GM12864 (cell line): ENCODE data around the gene MORN1.

ENCODE experiments used
- DNase-seq: peaks from one replicate; pipeline ENCODE4 v3.0.0-alpha.2; 2011; ENCODE audit warnings: low read depth
- H3K4me3 ChIP-seq: 2 replicates; pipeline ENCODE4 v1.5.1; 2011; ENCODE audit warnings: mild to moderate bottlenecking, low read depth, low read length, control low read depth
- TF ChIP-seq, protein P1 (sequence below): IDR thresholded peaks from 2 replicates; pipeline ENCODE4 v1.5.1; 2011; ENCODE audit warnings: low read depth, mild to moderate bottlenecking, moderate library complexity, low read length, control low read depth, inconsistent platforms; ENCODE audit errors: missing control alignments

The MORN1 gene

GRCh38 chr1:2373551-2374251 is 17.7 kb downstream of the MORN1 start:
- no peak overlapping the region for H3K4me3 ChIP-seq
- TF ChIP-seq, protein P1, sequence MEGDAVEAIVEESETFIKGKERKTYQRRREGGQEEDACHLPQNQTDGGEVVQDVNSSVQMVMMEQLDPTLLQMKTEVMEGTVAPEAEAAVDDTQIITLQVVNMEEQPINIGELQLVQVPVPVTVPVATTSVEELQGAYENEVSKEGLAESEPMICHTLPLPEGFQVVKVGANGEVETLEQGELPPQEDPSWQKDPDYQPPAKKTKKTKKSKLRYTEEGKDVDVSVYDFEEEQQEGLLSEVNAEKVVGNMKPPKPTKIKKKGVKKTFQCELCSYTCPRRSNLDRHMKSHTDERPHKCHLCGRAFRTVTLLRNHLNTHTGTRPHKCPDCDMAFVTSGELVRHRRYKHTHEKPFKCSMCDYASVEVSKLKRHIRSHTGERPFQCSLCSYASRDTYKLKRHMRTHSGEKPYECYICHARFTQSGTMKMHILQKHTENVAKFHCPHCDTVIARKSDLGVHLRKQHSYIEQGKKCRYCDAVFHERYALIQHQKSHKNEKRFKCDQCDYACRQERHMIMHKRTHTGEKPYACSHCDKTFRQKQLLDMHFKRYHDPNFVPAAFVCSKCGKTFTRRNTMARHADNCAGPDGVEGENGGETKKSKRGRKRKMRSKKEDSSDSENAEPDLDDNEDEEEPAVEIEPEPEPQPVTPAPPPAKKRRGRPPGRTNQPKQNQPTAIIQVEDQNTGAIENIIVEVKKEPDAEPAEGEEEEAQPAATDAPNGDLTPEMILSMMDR, result no peak
- no peak for DNase-seq

GRCh38 chr1:2372551-2373490 is 18.5 kb downstream of the MORN1 start:
- no peak for DNase-seq
- TF ChIP-seq, protein P1, result no peak
- H3K4me3 ChIP-seq, result no peak overlapping the region

- no peak for DNase-seq
- no peak overlapping the region for H3K4me3 ChIP-seq
- TF ChIP-seq, protein P1, result no peak
Observed at GRCh38 chr1:2368053-2368744, 23.2 kb downstream of the MORN1 start.

DNA sequence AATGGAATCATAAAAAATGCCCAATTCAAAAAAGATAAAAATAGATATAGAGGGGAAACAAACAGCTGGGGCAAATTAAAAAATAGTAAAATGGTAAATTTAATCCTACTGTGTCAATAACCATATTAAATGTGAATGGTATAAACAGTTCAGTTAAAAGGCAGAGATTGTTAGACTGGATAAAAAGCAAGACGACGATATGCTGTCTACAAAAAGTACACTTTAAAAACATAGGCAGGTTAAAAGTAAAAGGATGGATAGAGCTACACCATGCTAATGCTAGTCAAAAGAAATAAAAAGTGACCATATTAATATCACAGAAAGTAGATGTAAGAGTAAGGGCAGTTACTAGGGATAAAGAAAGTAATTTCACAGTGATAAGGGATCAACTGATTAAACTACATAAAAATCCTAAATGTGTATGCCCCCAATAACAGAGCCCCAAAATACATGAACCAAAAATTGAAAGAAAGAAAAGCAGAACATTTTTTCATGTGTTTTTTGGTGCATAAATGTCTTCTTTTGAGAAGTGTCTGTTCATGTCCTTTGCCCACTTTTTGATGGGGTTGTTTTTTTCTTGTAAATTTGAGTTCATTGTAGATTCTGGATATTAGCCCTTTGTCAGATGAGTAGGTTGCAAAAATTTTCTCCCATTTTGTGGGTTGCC is 27.4 kb downstream of the MORN1 start:
- TF ChIP-seq, protein P1, result no peak
- no peak overlapping the region for H3K4me3 ChIP-seq
- DNase-seq, result no peak

DNA sequence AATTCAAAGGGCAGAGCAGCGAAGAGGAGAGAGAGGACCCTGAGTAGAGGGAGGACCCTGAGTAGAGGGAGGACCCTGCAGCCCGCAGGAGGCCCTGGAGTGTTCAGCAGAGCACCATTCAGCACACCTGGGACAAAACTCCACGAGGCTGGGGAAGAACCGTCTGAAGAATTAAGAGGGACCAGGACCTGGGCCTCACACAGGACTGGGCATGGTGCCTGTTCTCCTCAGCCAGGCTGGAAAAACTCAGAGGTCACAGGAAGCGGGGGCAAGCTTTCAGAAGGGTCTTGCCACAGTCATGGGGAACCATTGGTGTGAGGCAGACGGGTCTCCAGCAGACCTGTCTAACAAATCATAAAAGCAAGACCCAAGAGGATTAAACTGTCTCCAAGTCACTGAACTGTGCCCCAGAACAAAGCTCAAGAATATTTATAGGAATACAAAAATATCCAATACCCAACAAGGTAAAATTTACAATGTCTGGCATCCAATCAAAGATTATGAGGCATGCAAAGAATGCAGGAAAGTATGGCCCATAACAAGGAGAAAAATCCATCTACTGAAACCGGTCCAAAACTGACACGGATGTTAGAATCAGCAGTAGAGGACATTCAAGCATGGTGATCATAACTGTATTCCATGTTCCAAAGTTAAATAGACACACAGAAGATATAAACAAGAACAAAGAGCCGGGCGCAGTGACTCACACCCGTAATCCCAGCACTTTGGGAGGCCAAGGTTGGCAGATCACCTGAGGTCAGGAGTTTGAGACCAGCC is 30.6 kb downstream of the MORN1 start:
- no peak overlapping the region for H3K4me3 ChIP-seq
- DNase-seq, result no peak
- TF ChIP-seq, protein P1, result no peak
